Tibial artery (tissue), 4 donors: ENCODE results near the gene ZNF609.

Experiments
- DNase-seq, 2 donors: peaks; one replicate each; pipeline ENCODE4 v3.0.0-alpha.2; 2019
- H3K27ac ChIP-seq, 2 donors: fragments of 200-600 bp; sonication (generic) in 1 of 2; 1 replicate in 1 of 2; 2 replicates in 1 of 2; pipeline ENCODE4 v1.5.1; 2018 to 2019; ENCODE audit warnings: mild to moderate bottlenecking in 1 of 2
- H3K27me3 ChIP-seq, 2 donors: fragments of 200-600 bp; sonication (generic) in 1 of 2; one replicate each; pipeline versions ENCODE4 v1.5.1 to v1.6.0; 2016 to 2019
- H3K36me3 ChIP-seq, 3 donors: fragments of 200-600 bp; sonication (generic) in 2 of 3; one replicate each; pipeline ENCODE4 v1.5.1; 2016 to 2019; ENCODE audit warnings: mild to moderate bottlenecking in 2 of 3
- H3K4me1 ChIP-seq, 4 donors: fragments of 200-600 bp; sonication (generic) in 2 of 4; 1 replicate in 3 of 4; 2 replicates in 1 of 4; pipeline ENCODE4 v1.5.1; 2016 to 2019
- H3K4me3 ChIP-seq, 2 donors: fragments of 200-600 bp; sonication (generic) in 1 of 2; 1 replicate in 1 of 2; 2 replicates in 1 of 2; pipeline ENCODE4 v1.5.1; 2018 to 2019; ENCODE audit warnings: mild to moderate bottlenecking in 2 of 2
- H3K9me3 ChIP-seq, 3 donors: fragments of 200-600 bp; sonication (generic) in 1 of 3; one replicate each; pipeline ENCODE4 v1.5.1; 2016 to 2019
- CTCF ChIP-seq, 2 experiments: fragments of 200-600 bp in 1 of 2; fragments of 450-650 bp in 1 of 2; IDR thresholded peaks; one replicate each; pipeline ENCODE4 v1.5.1; 2017 to 2019; ENCODE audit warnings: antibody characterized with exemption in 2 of 2, mild to moderate bottlenecking in 1 of 2, moderate library complexity in 1 of 2
- intact Hi-C: fragments of 100-400 bp; cut with DNase I; formaldehyde crosslinking; loops from one replicate; pipeline ENCODE4 v1.15.0; 2023; ENCODE audit warnings: low total_unique reads

ZNF609 gene

DNA sequence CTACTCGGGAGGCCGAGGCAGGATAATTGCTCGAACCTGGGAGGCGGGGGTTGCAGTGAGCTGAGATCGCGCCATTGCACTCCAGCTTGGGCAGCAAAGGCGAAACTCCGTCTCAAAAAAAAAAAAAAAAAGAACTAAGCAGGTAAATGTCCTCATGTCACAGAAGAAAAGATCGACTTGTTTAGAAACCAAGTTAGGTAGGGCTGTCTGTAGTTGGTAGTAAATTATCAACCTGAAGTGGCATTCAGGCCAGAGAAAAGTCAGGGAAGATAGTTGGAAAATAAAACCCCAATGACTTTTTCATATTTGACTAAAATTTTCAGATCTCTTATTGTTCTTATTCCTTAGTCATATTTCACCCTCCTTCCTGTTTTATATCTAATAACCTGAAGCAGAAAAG is 55.4 kb downstream of the ZNF609 start:
- Histone ChIP-seq H3K9me3 (no peaks in the 10 kb centered on the region), H3K4me1 (peaks cover 0 to 17% (median 8%) of the 10 kb centered on the region in 4 donors), H3K36me3 (no peaks in the 10 kb centered on the region), H3K4me3 (no peak overlapping the region), H3K27me3 (no peaks in the 10 kb centered on the region), H3K27ac (no peak overlapping the region)
- DNase-seq: no peak
- intact Hi-C loops: no loop called here
- no peak for TF ChIP-seq CTCF (IDR thresholded peaks at IDR 0.05)

GRCh38 chr15:64519897-64520296 is 59.5 kb downstream of the ZNF609 start:
- Histone ChIP-seq H3K9me3 (no peaks in the 10 kb centered on the region), H3K27ac (no peak overlapping the region), H3K36me3 (no peaks in the 10 kb centered on the region), H3K4me3 (no peak overlapping the region), H3K4me1 (peaks cover 0 to 30% (median 19%) of the 10 kb centered on the region in 4 donors), H3K27me3 (no peaks in the 10 kb centered on the region)
- DNase-seq: no peak
- no peak for TF ChIP-seq CTCF (IDR thresholded peaks at IDR 0.05)
- intact Hi-C loops: no loop called here

DNA sequence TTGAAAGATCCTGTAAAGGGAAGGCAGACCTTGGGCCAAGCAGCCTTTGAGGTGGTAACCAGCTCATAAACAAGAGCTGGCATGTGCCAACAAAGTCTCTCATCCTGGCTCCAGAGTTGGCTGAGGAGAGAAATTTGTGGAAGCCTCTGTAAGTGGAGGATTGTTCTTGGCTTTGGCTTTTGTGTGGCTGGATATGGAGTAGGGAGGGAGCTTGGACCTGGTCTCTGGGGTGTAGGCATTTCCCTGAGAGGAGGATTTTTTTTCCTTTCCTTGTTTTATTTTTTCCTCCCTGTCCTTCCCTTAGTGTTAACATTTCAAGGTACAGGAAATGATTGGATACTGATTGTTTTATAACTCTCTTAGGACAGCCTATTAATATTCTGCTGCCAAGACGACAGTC is 60.8 kb downstream of the ZNF609 start:
- Histone ChIP-seq H3K9me3 (no peaks in the 10 kb centered on the region), H3K4me3 (no peak overlapping the region), H3K27ac (no peak overlapping the region), H3K36me3 (no peaks in the 10 kb centered on the region), H3K27me3 (no peaks in the 10 kb centered on the region), H3K4me1 (peaks cover 0 to 22% (median 14%) of the 10 kb centered on the region in 4 donors)
- intact Hi-C loops: no loop called here
- DNase-seq: no peak
- no peak for TF ChIP-seq CTCF (IDR thresholded peaks at IDR 0.05)

- no peak for TF ChIP-seq CTCF (IDR thresholded peaks at IDR 0.05)
- Histone ChIP-seq H3K9me3 (no peaks in the 10 kb centered on the region), H3K27me3 (no peaks in the 10 kb centered on the region), H3K4me3 (no peak overlapping the region), H3K4me1 (peaks cover 0 to 22% (median 14%) of the 10 kb centered on the region in 4 donors), H3K36me3 (no peaks in the 10 kb centered on the region), H3K27ac (no peak overlapping the region)
- peak in 1 of 2 donors; percentile 47 for DNase-seq
- intact Hi-C loops: no loop called here
These were observed 61.4 kb downstream of the ZNF609 start for GRCh38 chr15:64521726-64522164.

DNA sequence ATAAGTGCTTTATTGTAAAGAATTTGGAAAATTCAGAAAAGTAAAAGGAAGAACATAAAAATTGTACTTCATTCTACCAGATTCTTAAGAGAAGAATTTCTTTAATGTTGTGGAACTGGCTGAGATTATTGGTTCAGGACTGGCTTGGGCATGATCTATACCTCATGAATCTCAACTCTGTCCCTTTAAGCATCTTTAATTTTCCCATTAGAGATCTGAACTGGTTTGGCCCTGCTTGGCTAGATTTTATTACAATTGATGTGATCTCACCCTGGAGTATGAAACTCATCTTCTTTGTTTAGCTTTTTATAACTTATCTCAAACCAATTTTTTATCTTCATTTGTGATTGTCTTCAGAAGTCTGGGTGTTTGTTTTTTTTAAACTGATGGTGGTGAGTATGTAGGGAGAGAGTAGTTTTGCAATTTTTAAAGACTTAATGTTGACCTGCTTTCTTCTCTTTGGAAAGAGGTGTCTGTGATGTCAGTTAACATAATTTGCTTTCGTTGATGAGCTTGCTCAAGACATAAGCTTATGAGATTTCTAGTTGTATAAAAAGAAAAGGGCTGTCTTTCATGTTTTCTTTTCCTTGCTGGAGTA is 61.9 kb downstream of the ZNF609 start:
- Histone ChIP-seq H3K9me3 (no peaks in the 10 kb centered on the region), H3K36me3 (no peaks in the 10 kb centered on the region), H3K27me3 (no peaks in the 10 kb centered on the region), H3K27ac (no peak overlapping the region), H3K4me3 (no peak overlapping the region), H3K4me1 (peaks cover 0 to 22% (median 14%) of the 10 kb centered on the region in 4 donors)
- DNase-seq: no peak
- intact Hi-C loops: no loop called here
- no peak for TF ChIP-seq CTCF (IDR thresholded peaks at IDR 0.05)

GRCh38 chr15:64523240-64523639 is 62.9 kb downstream of the ZNF609 start:
- Histone ChIP-seq H3K36me3 (no peaks in the 10 kb centered on the region), H3K27ac (no peak overlapping the region), H3K4me3 (no peak overlapping the region), H3K4me1 (peaks cover 0 to 22% (median 14%) of the 10 kb centered on the region in 4 donors), H3K27me3 (no peaks in the 10 kb centered on the region), H3K9me3 (no peaks in the 10 kb centered on the region)
- intact Hi-C loops: no loop called here
- no peak for DNase-seq
- TF ChIP-seq CTCF (IDR thresholded peaks at IDR 0.05): no peak
